ENCODE measurements around the gene LRP10.
"Not testable (repeated sequence)": the region's sequence is repeated elsewhere in the genome, so short reads cannot be mapped to it uniquely, and the experiment has no call there.

Gene LRP10

DNA sequence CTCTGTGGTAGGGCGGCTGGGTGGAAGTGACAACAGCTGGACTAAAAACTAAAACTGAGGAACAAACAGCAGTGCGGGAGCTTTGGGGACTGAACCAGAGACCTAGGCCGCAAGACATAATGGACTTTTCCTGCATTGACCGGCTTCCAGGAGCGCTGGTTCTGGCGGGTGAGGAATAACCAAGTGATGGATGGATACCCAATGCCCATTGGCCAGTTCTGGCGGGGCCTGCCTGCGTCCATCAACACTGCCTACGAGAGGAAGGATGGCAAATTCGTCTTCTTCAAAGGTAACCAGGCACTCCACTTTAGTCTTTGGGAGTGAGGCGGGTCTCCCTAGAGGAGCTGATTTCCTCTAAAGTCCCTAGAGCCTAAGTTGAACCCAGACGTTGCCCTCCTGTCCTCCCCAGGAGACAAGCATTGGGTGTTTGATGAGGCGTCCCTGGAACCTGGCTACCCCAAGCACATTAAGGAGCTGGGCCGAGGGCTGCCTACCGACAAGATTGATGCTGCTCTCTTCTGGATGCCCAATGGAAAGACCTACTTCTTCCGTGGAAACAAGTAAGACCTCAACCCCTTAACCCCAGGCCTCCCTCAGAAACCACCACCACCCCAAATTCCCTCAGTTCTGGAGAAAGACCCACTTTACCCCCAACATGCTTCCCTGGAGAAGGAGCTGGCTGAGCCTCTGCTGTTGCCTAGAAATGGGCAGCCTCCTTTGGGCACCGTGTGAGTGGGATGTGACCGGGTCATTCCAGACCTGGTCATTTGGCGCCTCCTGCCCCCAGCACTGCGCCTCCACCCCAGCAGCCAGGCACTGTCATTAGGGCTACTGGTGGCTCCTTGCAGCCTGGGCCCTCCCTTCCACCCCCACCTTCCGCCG lies 27.1 kb upstream of the LRP10 start:
- no peaks in the 10 kb centered on the region for H3K9me3 ChIP-seq (ENCODE audit: control insufficient read depth, low read length)
- peaks cover 74% of the 10 kb centered on the region for H3K36me3 ChIP-seq (ENCODE audit: control insufficient read depth, insufficient read depth, low read length)
- H3K27ac ChIP-seq (ENCODE audit: low read depth, low read length, severe bottlenecking): no peak overlapping the region
- H3K4me3 ChIP-seq (ENCODE audit: extremely low read depth, insufficient read depth, low read length, poor library complexity, severe bottlenecking): no peak overlapping the region
- H3K4me1 ChIP-seq (ENCODE audit: control insufficient read depth, insufficient read depth, low read length, poor library complexity, severe bottlenecking): peaks cover 32% of the 10 kb centered on the region
- WGBS, 2 experiments (ENCODE audit: insufficient coverage in 2 of 2): 97% methylated on average over 20 to 22 of the region's 22 CpGs

DNA sequence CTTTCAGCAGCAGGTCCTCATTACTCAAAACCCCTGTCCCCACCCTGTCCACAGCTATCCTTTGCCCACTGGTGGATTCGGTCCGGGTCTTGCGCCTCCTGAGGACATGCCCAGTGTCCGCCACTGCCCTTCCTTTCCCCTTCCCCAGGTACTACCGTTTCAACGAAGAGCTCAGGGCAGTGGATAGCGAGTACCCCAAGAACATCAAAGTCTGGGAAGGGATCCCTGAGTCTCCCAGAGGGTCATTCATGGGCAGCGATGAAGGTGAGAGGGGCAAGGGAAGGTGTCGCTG lies 26.5 kb upstream of the LRP10 start:
- H3K4me3 ChIP-seq (ENCODE audit: extremely low read depth, insufficient read depth, low read length, poor library complexity, severe bottlenecking): no peak overlapping the region
- no peaks in the 10 kb centered on the region for H3K9me3 ChIP-seq (ENCODE audit: control insufficient read depth, low read length)
- peaks cover 69% of the 10 kb centered on the region for H3K36me3 ChIP-seq (ENCODE audit: control insufficient read depth, insufficient read depth, low read length)
- H3K4me1 ChIP-seq (ENCODE audit: control insufficient read depth, insufficient read depth, low read length, poor library complexity, severe bottlenecking): peaks cover 29% of the 10 kb centered on the region
- H3K27ac ChIP-seq (ENCODE audit: low read depth, low read length, severe bottlenecking): no peak overlapping the region
- 96 to 98% methylated on average over 4 to 7 of the region's 9 CpGs for WGBS, 2 experiments (ENCODE audit: insufficient coverage in 2 of 2)

DNA sequence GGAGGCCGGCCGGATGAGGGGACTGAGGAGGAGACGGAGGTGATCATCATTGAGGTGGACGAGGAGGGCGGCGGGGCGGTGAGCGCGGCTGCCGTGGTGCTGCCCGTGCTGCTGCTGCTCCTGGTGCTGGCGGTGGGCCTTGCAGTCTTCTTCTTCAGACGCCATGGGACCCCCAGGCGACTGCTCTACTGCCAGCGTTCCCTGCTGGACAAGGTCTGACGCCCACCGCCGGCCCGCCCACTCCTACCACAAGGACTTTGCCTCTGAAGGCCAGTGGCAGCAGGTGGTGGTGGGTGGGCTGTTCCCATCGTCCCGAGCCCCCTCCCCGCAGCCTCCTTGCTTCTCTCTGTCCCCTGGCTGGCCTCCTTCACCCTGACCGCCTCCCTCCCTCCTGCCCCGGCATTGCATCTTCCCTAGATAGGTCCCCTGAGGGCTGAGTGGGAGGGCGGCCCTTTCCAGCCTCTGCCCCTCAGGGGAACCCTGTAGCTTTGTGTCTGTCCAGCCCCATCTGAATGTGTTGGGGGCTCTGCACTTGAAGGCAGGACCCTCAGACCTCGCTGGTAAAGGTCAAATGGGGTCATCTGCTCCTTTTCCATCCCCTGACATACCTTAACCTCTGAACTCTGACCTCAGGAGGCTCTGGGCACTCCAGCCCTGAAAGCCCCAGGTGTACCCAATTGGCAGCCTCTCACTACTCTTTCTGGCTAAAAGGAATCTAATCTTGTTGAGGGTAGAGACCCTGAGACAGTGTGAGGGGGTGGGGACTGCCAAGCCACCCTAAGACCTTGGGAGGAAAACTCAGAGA lies 25.5 kb upstream of the LRP10 start:
- 88 to 97% methylated on average over 15 to 26 of the region's 26 CpGs for WGBS, 2 experiments (ENCODE audit: insufficient coverage in 2 of 2)
- peaks cover 31% of the 10 kb centered on the region for H3K4me1 ChIP-seq (ENCODE audit: control insufficient read depth, insufficient read depth, low read length, poor library complexity, severe bottlenecking)
- no peaks in the 10 kb centered on the region for H3K9me3 ChIP-seq (ENCODE audit: control insufficient read depth, low read length)
- no peak overlapping the region for H3K4me3 ChIP-seq (ENCODE audit: extremely low read depth, insufficient read depth, low read length, poor library complexity, severe bottlenecking)
- H3K36me3 ChIP-seq (ENCODE audit: control insufficient read depth, insufficient read depth, low read length): peaks cover 60% of the 10 kb centered on the region
- peak overlapping the region; percentile 45 for H3K27ac ChIP-seq (ENCODE audit: low read depth, low read length, severe bottlenecking)

DNA sequence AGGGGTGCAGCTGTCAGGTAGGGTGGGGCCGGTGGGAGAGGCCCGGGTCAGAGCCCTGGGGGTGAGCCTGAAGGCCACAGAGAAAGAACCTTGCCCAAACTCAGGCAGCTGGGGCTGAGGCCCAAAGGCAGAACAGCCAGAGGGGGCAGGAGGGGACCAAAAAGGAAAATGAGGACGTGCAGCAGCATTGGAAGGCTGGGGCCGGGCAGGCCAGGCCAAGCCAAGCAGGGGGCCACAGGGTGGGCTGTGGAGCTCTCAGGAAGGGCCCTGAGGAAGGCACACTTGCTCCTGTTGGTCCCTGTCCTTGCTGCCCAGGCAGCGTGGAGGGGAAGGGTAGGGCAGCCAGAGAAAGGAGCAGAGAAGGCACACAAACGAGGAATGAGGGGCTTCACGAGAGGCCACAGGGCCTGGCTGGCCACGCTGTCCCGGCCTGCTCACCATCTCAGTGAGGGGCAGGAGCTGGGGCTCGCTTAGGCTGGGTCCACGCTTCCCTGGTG lies 24.7 kb upstream of the LRP10 start:
- peak overlapping the region; percentile 45 for H3K27ac ChIP-seq (ENCODE audit: low read depth, low read length, severe bottlenecking)
- H3K36me3 ChIP-seq (ENCODE audit: control insufficient read depth, insufficient read depth, low read length): peaks cover 51% of the 10 kb centered on the region
- H3K4me1 ChIP-seq (ENCODE audit: control insufficient read depth, insufficient read depth, low read length, poor library complexity, severe bottlenecking): peaks cover 37% of the 10 kb centered on the region
- H3K9me3 ChIP-seq (ENCODE audit: control insufficient read depth, low read length): no peaks in the 10 kb centered on the region
- WGBS, 2 experiments (ENCODE audit: insufficient coverage in 2 of 2): 89 to 94% methylated on average over 11 of the region's 11 CpGs
- no peak overlapping the region for H3K4me3 ChIP-seq (ENCODE audit: extremely low read depth, insufficient read depth, low read length, poor library complexity, severe bottlenecking)

DNA sequence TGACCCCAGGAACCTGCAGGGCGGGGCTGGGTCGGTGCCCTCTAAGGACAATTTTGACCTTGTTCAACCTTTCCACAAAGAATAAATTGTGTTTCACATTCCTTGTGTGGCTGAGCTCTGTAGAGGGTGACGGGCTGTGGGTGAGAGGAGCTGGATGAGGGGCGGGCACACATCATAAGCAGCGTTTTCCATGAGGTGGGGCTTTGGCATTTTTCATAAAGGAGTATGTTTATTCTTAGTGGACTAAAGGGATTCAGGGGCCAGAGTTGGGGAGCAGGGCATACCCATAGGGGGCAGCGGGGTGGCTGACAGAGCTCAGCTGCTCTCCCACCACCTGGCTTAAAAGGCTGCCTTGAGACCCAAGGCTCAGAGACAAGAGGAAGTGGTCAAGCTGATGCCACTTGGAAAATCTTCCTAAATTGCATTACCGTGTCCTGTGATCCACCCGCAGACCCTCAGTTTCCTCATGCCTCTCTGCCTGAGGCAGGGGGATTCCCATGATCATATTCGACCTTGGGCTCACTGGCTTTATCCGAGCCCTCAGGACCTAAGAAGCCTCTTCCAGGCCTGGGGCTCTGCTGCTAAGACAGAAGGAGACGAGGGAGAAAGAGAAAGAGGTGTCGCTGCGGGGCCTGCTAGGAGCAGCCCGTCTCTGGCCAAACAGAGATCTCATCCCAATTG lies 23.7 kb upstream of the LRP10 start:
- WGBS, 2 experiments (ENCODE audit: insufficient coverage in 2 of 2): 79 to 84% methylated on average over 7 to 9 of the region's 14 CpGs

DNA sequence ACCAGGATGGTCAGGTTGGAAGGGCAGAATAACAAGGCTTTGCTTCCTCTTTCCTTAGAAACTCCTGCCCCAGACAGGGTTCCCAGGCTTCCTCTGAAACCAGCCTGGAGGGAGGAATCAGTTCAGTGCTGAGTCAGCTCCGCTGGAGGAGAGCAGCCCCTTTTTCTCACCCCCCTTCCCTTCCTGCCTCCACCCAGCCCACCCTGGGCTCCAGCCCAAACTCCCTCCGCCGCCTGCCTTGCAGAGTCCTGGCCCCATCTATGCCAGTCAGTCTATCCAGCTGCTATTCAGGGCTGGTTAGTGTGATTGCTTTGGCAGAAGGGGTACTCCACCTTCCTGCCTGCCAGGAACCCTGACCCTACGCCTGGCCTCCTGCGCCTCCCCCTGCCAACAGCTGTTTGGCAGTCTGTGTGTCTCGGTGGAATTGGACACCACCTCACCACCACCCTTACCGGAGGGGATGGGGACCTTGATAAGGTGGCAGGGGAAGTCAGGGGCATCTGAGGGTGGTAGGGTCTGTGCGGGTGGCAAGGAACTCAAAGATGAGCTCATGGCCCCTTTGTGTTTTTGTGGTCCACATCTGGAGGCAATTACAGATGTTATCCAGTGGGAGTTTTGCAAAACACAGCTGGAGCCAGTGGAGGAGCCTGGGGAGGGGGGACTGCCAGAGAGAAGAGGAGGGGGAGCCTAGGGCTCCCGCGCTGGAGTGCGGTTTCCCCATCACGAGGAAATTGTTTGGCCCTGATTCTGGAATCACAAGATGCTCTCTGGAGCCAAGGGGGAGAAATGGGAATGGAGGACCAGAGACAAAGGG lies 23.0 kb upstream of the LRP10 start:
- Histone ChIP-seq H3K4me3 (ENCODE audit: extremely low read depth, insufficient read depth, low read length, poor library complexity, severe bottlenecking) (no peak overlapping the region), H3K27ac (ENCODE audit: low read depth, low read length, severe bottlenecking) (peak overlapping the region; percentile 87), H3K9me3 (ENCODE audit: control insufficient read depth, low read length) (no peaks in the 10 kb centered on the region), H3K36me3 (ENCODE audit: control insufficient read depth, insufficient read depth, low read length) (peaks cover 34% of the 10 kb centered on the region), H3K4me1 (ENCODE audit: control insufficient read depth, insufficient read depth, low read length, poor library complexity, severe bottlenecking) (peaks cover 37% of the 10 kb centered on the region)
- 73 to 78% methylated on average over 4 to 5 of the region's 12 CpGs for WGBS, 2 experiments (ENCODE audit: insufficient coverage in 2 of 2)

More for the DNA sequence above, 23.7 kb upstream of the LRP10 start:
- H3K9me3 ChIP-seq (ENCODE audit: control insufficient read depth, low read length): no peaks in the 10 kb centered on the region
- H3K4me3 ChIP-seq (ENCODE audit: extremely low read depth, insufficient read depth, low read length, poor library complexity, severe bottlenecking): no peak overlapping the region
- H3K4me1 ChIP-seq (ENCODE audit: control insufficient read depth, insufficient read depth, low read length, poor library complexity, severe bottlenecking): peaks cover 37% of the 10 kb centered on the region
- H3K27ac ChIP-seq (ENCODE audit: low read depth, low read length, severe bottlenecking): peak overlapping the region; percentile 87
- H3K36me3 ChIP-seq (ENCODE audit: control insufficient read depth, insufficient read depth, low read length): peaks cover 42% of the 10 kb centered on the region

DNA sequence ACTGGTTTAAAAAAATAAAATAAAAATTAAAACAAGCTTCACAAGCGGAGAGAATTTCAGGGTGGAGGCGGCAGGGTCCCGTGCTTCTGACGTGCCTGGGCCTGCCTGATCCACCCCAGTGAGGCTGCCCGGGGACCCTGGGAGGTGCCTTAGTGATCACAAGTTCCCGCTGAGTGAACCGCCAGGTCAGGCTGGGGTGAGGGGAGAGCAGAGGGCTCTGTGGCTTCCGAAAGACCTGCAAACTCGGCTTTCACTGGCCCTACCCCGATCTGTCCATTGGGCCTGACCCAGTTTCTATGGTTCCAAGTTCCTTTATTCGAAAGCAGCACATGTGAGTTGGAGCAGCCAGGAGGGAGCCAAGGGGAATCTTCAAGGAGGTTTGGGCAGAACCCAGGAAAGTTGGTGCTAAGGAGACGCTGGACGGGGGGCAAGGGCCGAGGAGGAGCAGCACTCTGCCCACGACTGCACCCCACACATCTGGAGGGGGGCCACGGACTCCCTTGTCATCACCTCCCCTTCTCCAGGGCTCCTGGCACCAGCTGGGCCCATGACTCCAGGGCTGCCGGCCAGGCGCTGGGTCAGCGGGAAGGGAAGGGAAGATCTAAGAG lies 22.2 kb upstream of the LRP10 start:
- peaks cover 27% of the 10 kb centered on the region for H3K36me3 ChIP-seq (ENCODE audit: control insufficient read depth, insufficient read depth, low read length)
- H3K4me3 ChIP-seq (ENCODE audit: extremely low read depth, insufficient read depth, low read length, poor library complexity, severe bottlenecking): no peak overlapping the region
- WGBS, 2 experiments (ENCODE audit: insufficient coverage in 2 of 2): 85 to 87% methylated on average over 11 to 14 of the region's 19 CpGs
- no peaks in the 10 kb centered on the region for H3K9me3 ChIP-seq (ENCODE audit: control insufficient read depth, low read length)
- peaks cover 37% of the 10 kb centered on the region for H3K4me1 ChIP-seq (ENCODE audit: control insufficient read depth, insufficient read depth, low read length, poor library complexity, severe bottlenecking)
- peak overlapping the region; percentile 87 for H3K27ac ChIP-seq (ENCODE audit: low read depth, low read length, severe bottlenecking)

DNA sequence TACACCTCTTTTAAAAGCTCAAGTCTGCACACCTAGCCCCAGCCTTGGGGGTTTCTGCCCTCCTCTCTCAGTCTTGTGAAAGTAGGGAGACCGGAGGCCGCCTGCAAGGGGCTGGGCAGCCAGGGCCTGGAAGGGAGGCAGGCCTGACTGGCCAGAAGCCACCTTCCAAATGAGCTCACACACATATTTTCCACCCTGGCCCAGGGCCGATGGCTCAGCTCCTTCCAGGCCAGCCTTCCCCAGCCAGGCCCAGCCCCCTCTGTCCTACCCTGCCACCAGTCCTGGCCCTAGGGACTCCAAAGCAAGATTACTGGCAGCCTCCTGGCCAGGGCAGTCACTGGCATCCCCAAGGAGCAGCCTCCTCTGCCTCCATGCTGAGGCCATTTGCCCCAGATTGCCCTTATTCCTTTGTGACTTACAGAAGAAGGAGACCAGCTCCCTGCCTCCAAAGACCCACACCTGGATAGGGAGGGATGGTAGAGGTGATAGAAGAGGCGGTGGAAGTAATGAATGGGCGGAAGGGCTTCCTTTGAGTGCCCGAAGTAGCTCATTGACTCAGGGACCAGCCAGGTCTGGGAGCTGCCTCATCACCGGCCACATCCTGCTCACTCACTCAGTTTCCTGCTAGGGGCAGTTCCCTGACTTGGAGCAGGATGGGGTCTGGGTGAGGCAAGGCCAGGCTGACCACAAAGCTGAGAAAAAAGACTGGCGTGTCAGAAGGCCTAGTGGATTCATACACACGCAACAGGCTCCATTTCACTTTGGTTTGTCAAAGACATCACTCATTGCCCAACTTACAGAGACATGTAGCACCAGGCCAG lies 20.4 kb upstream of the LRP10 start:
- H3K36me3 ChIP-seq (ENCODE audit: control insufficient read depth, insufficient read depth, low read length): peaks cover 8% of the 10 kb centered on the region
- H3K9me3 ChIP-seq (ENCODE audit: control insufficient read depth, low read length): no peaks in the 10 kb centered on the region
- H3K27ac ChIP-seq (ENCODE audit: low read depth, low read length, severe bottlenecking): peak overlapping the region; percentile 78
- H3K4me3 ChIP-seq (ENCODE audit: extremely low read depth, insufficient read depth, low read length, poor library complexity, severe bottlenecking): no peak overlapping the region
- H3K4me1 ChIP-seq (ENCODE audit: control insufficient read depth, insufficient read depth, low read length, poor library complexity, severe bottlenecking): peaks cover 37% of the 10 kb centered on the region
- WGBS, 2 experiments (ENCODE audit: insufficient coverage in 2 of 2): 87 to 91% methylated on average over 5 to 8 of the region's 9 CpGs

DNA sequence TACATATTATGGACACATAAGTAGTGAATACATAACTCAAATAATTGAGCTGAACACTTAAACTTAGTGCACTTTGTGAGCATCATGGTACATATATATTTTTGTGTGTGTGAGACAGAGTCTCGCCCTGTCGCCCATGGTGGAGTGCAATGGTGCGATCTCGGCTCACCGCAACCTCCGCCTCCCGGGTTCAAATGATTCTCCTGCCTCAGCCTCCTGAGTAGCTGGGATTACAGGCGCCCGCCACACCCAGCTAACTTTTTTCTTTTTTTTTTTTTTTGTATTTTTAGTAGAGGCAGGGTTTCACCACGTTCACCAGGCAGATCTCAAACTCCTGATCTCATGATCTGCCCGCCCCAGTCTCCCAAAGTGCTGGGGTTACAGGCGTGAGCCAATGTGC lies 19.4 kb upstream of the LRP10 start:
- WGBS, 2 experiments (ENCODE audit: insufficient coverage in 2 of 2): no CpG with 5 or more reads among the region's 12 CpGs
- not testable (repeated sequence) for H3K4me3 ChIP-seq (ENCODE audit: extremely low read depth, insufficient read depth, low read length, poor library complexity, severe bottlenecking); H3K9me3 ChIP-seq (ENCODE audit: control insufficient read depth, low read length); H3K27ac ChIP-seq (ENCODE audit: low read depth, low read length, severe bottlenecking); H3K36me3 ChIP-seq (ENCODE audit: control insufficient read depth, insufficient read depth, low read length)
- peaks cover 27% of the 10 kb centered on the region for H3K4me1 ChIP-seq (ENCODE audit: control insufficient read depth, insufficient read depth, low read length, poor library complexity, severe bottlenecking)

All from mesodermal cell (in vitro differentiated cells).